Left renal pelvis (tissue), 4 donors: ENCODE data around the gene NPPA. TPM values are rescaled to one million over a fixed set of nuclear protein-coding genes. Genes with fewer than 3 reads are reported as not detected.
"Not testable (repeated sequence)": the region's sequence is repeated elsewhere in the genome, so short reads cannot be mapped to it uniquely, and the experiment has no call there.

Source experiments
- DNase-seq, 4 donors: peaks; one replicate each; pipeline ENCODE4 v3.0.0-alpha.2; 2013; ENCODE audit warnings: low read depth in 4 of 4, low spot score in 3 of 4
- polyA plus RNA-seq, 4 donors: library from polyadenylated mRNA; unstranded; fragments of 120-200 nt; gene quantifications; one replicate each; pipeline ENCODE4 v1.2.1, GENCODE V29; 2013; ENCODE audit not compliant: insufficient read length in 4 of 4

NPPA gene
- polyA plus RNA-seq, 4 donors, result 0.56 to 0.73 (median 0.59) TPM; not detected in 1

GRCh38 chr1:11822091-11822490 is 25.5 kb downstream of the NPPA start:
- no peak for DNase-seq

- no peak for DNase-seq
Observed at GRCh38 chr1:11817192-11817591, 30.4 kb downstream of the NPPA start.

GRCh38 chr1:11813021-11813420 is 34.6 kb downstream of the NPPA start:
- no peak for DNase-seq

GRCh38 chr1:11807133-11807532 is 40.5 kb downstream of the NPPA start:
- no peak for DNase-seq

- no peak for DNase-seq
Observed at GRCh38 chr1:11806307-11806936, 41.2 kb downstream of the NPPA start.

GRCh38 chr1:11805422-11806306 is 41.9 kb downstream of the NPPA start, which contains the start of the genes CLCN6 and MTHFR:
Gene CLCN6, plus strand, starts transcription at chr1:11806191. Its CDS starts 72 bp downstream, at chr1:11806263.
Gene MTHFR, minus strand, starts transcription at chr1:11805964. Its CDS starts 2,848 bp downstream, at chr1:11803116.
- DNase-seq, result peak; percentile 97 to 98 (median 97)

GRCh38 chr1:11804666-11805421 is 42.7 kb downstream of the NPPA start:
- no peak for DNase-seq

- not testable (repeated sequence) for DNase-seq
Observed at GRCh38 chr1:11803924-11804665, 43.5 kb downstream of the NPPA start.

GRCh38 chr1:11802973-11803885 is 44.4 kb downstream of the NPPA start:
- DNase-seq, result peak in 3 of 4 donors; percentile 76 to 89 (median 80)

- DNase-seq, result no peak
Observed at GRCh38 chr1:11802616-11802972, 45.0 kb downstream of the NPPA start.

- no peak for DNase-seq
Observed at GRCh38 chr1:11800756-11801433, 46.7 kb downstream of the NPPA start.

GRCh38 chr1:11800391-11800755 is 47.2 kb downstream of the NPPA start:
- no peak for DNase-seq

- DNase-seq, result no peak
Observed at GRCh38 chr1:11799896-11800295, 47.7 kb downstream of the NPPA start.

GRCh38 chr1:11799099-11799498 is 48.5 kb downstream of the NPPA start:
- DNase-seq, result no peak

GRCh38 chr1:11797525-11798216 is 49.9 kb downstream of the NPPA start:
- no peak for DNase-seq

GRCh38 chr1:11796036-11796828 is 51.4 kb downstream of the NPPA start:
- DNase-seq, result no peak
